ENCODE results near the gene RPTOR.

RPTOR gene

GRCh38 chr17:80544655-80545498 is at the start of gene RPTOR:
Gene RPTOR (plus strand): TSS chr17:80544838. CDS start chr17:80545630, 792 bp downstream.
- H3K27me3 ChIP-seq (ENCODE audit: control insufficient read depth, insufficient read depth, low read length), result peaks cover 3% of the 10 kb centered on the region
- no peaks in the 10 kb centered on the region for H3K36me3 ChIP-seq (ENCODE audit: control insufficient read depth, insufficient read depth, low read length)
- H3K4me3 ChIP-seq (ENCODE audit: low read length), result peak within 1 kb of the TSS; percentile 92
- H3K9me3 ChIP-seq (ENCODE audit: control insufficient read depth, low read length), result no peaks in the 10 kb centered on the region
- H3K9ac ChIP-seq (ENCODE audit: low read length), result peak within 1 kb of the TSS; percentile 90
- peaks cover 13% of the 10 kb centered on the region for H3K4me1 ChIP-seq (ENCODE audit: control insufficient read depth, insufficient read depth, low read length)

GRCh38 chr17:80497726-80498241 is 46.9 kb upstream of the RPTOR start:
- Histone ChIP-seq H3K9ac (ENCODE audit: low read length) (no peak overlapping the region), H3K4me1 (ENCODE audit: control insufficient read depth, insufficient read depth, low read length) (no peaks in the 10 kb centered on the region), H3K4me3 (ENCODE audit: low read length) (no peak overlapping the region), H3K9me3 (ENCODE audit: control insufficient read depth, low read length) (no peaks in the 10 kb centered on the region), H3K27me3 (ENCODE audit: control insufficient read depth, insufficient read depth, low read length) (peaks cover 42% of the 10 kb centered on the region), H3K36me3 (ENCODE audit: control insufficient read depth, insufficient read depth, low read length) (no peaks in the 10 kb centered on the region)

- H3K4me3 ChIP-seq (ENCODE audit: low read length), result no peak overlapping the region
- H3K36me3 ChIP-seq (ENCODE audit: control insufficient read depth, insufficient read depth, low read length), result no peaks in the 10 kb centered on the region
- no peak overlapping the region for H3K9ac ChIP-seq (ENCODE audit: low read length)
- H3K4me1 ChIP-seq (ENCODE audit: control insufficient read depth, insufficient read depth, low read length), result no peaks in the 10 kb centered on the region
- peaks cover 40% of the 10 kb centered on the region for H3K27me3 ChIP-seq (ENCODE audit: control insufficient read depth, insufficient read depth, low read length)
- no peaks in the 10 kb centered on the region for H3K9me3 ChIP-seq (ENCODE audit: control insufficient read depth, low read length)
Observed at GRCh38 chr17:80498242-80498919, 46.3 kb upstream of the RPTOR start.

- Histone ChIP-seq H3K9me3 (ENCODE audit: control insufficient read depth, low read length) (no peaks in the 10 kb centered on the region), H3K9ac (ENCODE audit: low read length) (no peak overlapping the region), H3K4me3 (ENCODE audit: low read length) (no peak overlapping the region), H3K27me3 (ENCODE audit: control insufficient read depth, insufficient read depth, low read length) (peaks cover 34% of the 10 kb centered on the region), H3K36me3 (ENCODE audit: control insufficient read depth, insufficient read depth, low read length) (no peaks in the 10 kb centered on the region), H3K4me1 (ENCODE audit: control insufficient read depth, insufficient read depth, low read length) (no peaks in the 10 kb centered on the region)
Observed at GRCh38 chr17:80498920-80499410, 45.7 kb upstream of the RPTOR start.

- no peaks in the 10 kb centered on the region for H3K4me1 ChIP-seq (ENCODE audit: control insufficient read depth, insufficient read depth, low read length)
- H3K9ac ChIP-seq (ENCODE audit: low read length), result no peak overlapping the region
- H3K27me3 ChIP-seq (ENCODE audit: control insufficient read depth, insufficient read depth, low read length), result peaks cover 29% of the 10 kb centered on the region
- no peak overlapping the region for H3K4me3 ChIP-seq (ENCODE audit: low read length)
- H3K9me3 ChIP-seq (ENCODE audit: control insufficient read depth, low read length), result no peaks in the 10 kb centered on the region
- no peaks in the 10 kb centered on the region for H3K36me3 ChIP-seq (ENCODE audit: control insufficient read depth, insufficient read depth, low read length)
Observed at GRCh38 chr17:80499560-80499959, 45.1 kb upstream of the RPTOR start.

GRCh38 chr17:80499961-80500665 is 44.5 kb upstream of the RPTOR start:
- no peaks in the 10 kb centered on the region for H3K9me3 ChIP-seq (ENCODE audit: control insufficient read depth, low read length)
- H3K4me3 ChIP-seq (ENCODE audit: low read length), result no peak overlapping the region
- no peak overlapping the region for H3K9ac ChIP-seq (ENCODE audit: low read length)
- no peaks in the 10 kb centered on the region for H3K4me1 ChIP-seq (ENCODE audit: control insufficient read depth, insufficient read depth, low read length)
- no peaks in the 10 kb centered on the region for H3K36me3 ChIP-seq (ENCODE audit: control insufficient read depth, insufficient read depth, low read length)
- peaks cover 27% of the 10 kb centered on the region for H3K27me3 ChIP-seq (ENCODE audit: control insufficient read depth, insufficient read depth, low read length)

GRCh38 chr17:80501741-80502577 is 42.7 kb upstream of the RPTOR start:
- Histone ChIP-seq H3K27me3 (ENCODE audit: control insufficient read depth, insufficient read depth, low read length) (peaks cover 24% of the 10 kb centered on the region), H3K4me3 (ENCODE audit: low read length) (no peak overlapping the region), H3K4me1 (ENCODE audit: control insufficient read depth, insufficient read depth, low read length) (no peaks in the 10 kb centered on the region), H3K9me3 (ENCODE audit: control insufficient read depth, low read length) (no peaks in the 10 kb centered on the region), H3K9ac (ENCODE audit: low read length) (no peak overlapping the region), H3K36me3 (ENCODE audit: control insufficient read depth, insufficient read depth, low read length) (no peaks in the 10 kb centered on the region)

GRCh38 chr17:80502578-80502877 is 42.1 kb upstream of the RPTOR start:
- Histone ChIP-seq H3K9me3 (ENCODE audit: control insufficient read depth, low read length) (no peaks in the 10 kb centered on the region), H3K4me3 (ENCODE audit: low read length) (no peak overlapping the region), H3K36me3 (ENCODE audit: control insufficient read depth, insufficient read depth, low read length) (no peaks in the 10 kb centered on the region), H3K4me1 (ENCODE audit: control insufficient read depth, insufficient read depth, low read length) (no peaks in the 10 kb centered on the region), H3K27me3 (ENCODE audit: control insufficient read depth, insufficient read depth, low read length) (peaks cover 22% of the 10 kb centered on the region), H3K9ac (ENCODE audit: low read length) (no peak overlapping the region)

- peaks cover 22% of the 10 kb centered on the region for H3K27me3 ChIP-seq (ENCODE audit: control insufficient read depth, insufficient read depth, low read length)
- H3K9ac ChIP-seq (ENCODE audit: low read length), result no peak overlapping the region
- H3K4me3 ChIP-seq (ENCODE audit: low read length), result no peak overlapping the region
- no peaks in the 10 kb centered on the region for H3K9me3 ChIP-seq (ENCODE audit: control insufficient read depth, low read length)
- no peaks in the 10 kb centered on the region for H3K36me3 ChIP-seq (ENCODE audit: control insufficient read depth, insufficient read depth, low read length)
- H3K4me1 ChIP-seq (ENCODE audit: control insufficient read depth, insufficient read depth, low read length), result no peaks in the 10 kb centered on the region
Observed at GRCh38 chr17:80503031-80503430, 41.6 kb upstream of the RPTOR start.

- H3K27me3 ChIP-seq (ENCODE audit: control insufficient read depth, insufficient read depth, low read length), result peaks cover 19% of the 10 kb centered on the region
Observed at GRCh38 chr17:80503921-80504320, 40.7 kb upstream of the RPTOR start.

GRCh38 chr17:80504686-80505413 is 39.8 kb upstream of the RPTOR start:
- no peak overlapping the region for H3K9ac ChIP-seq (ENCODE audit: low read length)
- no peaks in the 10 kb centered on the region for H3K36me3 ChIP-seq (ENCODE audit: control insufficient read depth, insufficient read depth, low read length)
- no peaks in the 10 kb centered on the region for H3K4me1 ChIP-seq (ENCODE audit: control insufficient read depth, insufficient read depth, low read length)
- no peaks in the 10 kb centered on the region for H3K9me3 ChIP-seq (ENCODE audit: control insufficient read depth, low read length)
- H3K27me3 ChIP-seq (ENCODE audit: control insufficient read depth, insufficient read depth, low read length), result peaks cover 10% of the 10 kb centered on the region
- H3K4me3 ChIP-seq (ENCODE audit: low read length), result no peak overlapping the region

More at GRCh38 chr17:80503921-80504320, 40.7 kb upstream of the RPTOR start:
- H3K4me1 ChIP-seq (ENCODE audit: control insufficient read depth, insufficient read depth, low read length), result no peaks in the 10 kb centered on the region
- no peaks in the 10 kb centered on the region for H3K9me3 ChIP-seq (ENCODE audit: control insufficient read depth, low read length)
- no peak overlapping the region for H3K4me3 ChIP-seq (ENCODE audit: low read length)
- no peak overlapping the region for H3K9ac ChIP-seq (ENCODE audit: low read length)
- H3K36me3 ChIP-seq (ENCODE audit: control insufficient read depth, insufficient read depth, low read length), result no peaks in the 10 kb centered on the region
